HG03565 (cell line): ENCODE results near the gene COMMD1.
A peak's percentile ranks its signal among the peaks of the same experiment; 100 is the strongest.
"Not testable (repeated sequence)": the region's sequence is repeated elsewhere in the genome, so short reads cannot be mapped to it uniquely, and the experiment has no call there.

Experiments
- ATAC-seq: cut with Tn5 transposase; IDR thresholded peaks from one replicate; pipeline ENCODE4 v1.9.1; 2021; ENCODE audit warnings: mild to moderate bottlenecking, moderate library complexity; ENCODE audit not compliant: unreplicated experiment

Gene COMMD1

GRCh38 chr2:61905372-61906185 is at the start of gene COMMD1:
Gene COMMD1, plus strand, starts transcription at chr2:61905674. Its CDS starts 5 bp downstream, at chr2:61905679.
- ATAC-seq = peak; percentile 98

GRCh38 chr2:61857224-61857623 is 48.2 kb upstream of the COMMD1 start:
- no peak for ATAC-seq

GRCh38 chr2:61862085-61862484 is 43.4 kb upstream of the COMMD1 start:
- ATAC-seq = no peak

- not testable (repeated sequence) for ATAC-seq
Observed at GRCh38 chr2:61866482-61867089, 38.9 kb upstream of the COMMD1 start.

- ATAC-seq = no peak
Observed at GRCh38 chr2:61876400-61876799, 29.1 kb upstream of the COMMD1 start.

DNA sequence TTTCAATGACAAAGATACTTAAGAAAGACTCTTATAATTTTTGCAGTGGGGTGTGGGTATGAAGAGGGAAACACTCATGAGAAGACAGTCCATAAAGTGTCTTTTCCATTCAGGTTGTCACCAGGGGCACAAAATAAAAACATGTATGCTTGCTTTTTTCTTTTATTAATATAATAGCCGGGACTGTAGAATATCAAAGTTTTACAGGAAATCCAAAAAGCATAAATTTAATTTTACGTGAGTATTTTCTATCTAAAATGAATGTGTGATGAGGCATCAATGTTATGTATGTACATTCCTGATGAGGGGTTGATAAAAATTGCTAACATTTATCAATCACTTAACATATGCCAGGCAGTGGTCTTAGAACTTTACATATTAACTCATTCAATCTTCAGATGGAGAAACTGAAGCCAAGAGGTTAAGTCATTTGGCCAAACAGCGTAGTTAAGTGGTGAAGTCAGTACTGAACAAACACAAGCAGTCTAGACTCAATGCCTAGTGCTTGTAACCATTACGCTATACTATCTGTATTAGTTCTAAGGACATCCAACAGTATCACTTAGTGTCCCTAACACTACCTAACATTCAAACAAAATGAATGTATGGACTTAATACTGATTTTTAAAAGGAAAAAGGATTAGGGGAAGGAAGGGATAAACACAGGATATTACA is 27.8 kb upstream of the COMMD1 start:
- no peak for ATAC-seq

DNA sequence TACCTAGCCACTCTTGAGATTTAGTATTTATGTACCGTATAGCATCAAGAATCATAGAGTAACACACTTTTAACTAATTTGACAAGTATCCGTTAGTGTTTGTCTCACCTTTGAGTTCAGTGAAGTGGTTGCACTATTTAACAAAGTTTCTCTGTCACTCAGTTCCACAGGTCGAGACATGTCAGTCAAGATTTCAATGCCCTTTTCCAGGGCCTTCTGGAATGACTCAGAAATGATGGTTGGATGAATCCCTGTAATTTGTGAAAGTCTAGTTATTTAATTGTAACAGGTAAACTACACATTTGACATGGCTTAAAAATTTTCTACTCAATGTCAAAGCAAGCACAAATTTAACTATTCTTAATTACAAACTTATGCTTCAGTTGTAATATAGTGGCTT is 26.7 kb upstream of the COMMD1 start:
- no peak for ATAC-seq

- not testable (repeated sequence) for ATAC-seq
Observed at GRCh38 chr2:61879351-61879750, 26.1 kb upstream of the COMMD1 start.

- no peak for ATAC-seq
Observed at GRCh38 chr2:61882850-61883249, 22.6 kb upstream of the COMMD1 start.

DNA sequence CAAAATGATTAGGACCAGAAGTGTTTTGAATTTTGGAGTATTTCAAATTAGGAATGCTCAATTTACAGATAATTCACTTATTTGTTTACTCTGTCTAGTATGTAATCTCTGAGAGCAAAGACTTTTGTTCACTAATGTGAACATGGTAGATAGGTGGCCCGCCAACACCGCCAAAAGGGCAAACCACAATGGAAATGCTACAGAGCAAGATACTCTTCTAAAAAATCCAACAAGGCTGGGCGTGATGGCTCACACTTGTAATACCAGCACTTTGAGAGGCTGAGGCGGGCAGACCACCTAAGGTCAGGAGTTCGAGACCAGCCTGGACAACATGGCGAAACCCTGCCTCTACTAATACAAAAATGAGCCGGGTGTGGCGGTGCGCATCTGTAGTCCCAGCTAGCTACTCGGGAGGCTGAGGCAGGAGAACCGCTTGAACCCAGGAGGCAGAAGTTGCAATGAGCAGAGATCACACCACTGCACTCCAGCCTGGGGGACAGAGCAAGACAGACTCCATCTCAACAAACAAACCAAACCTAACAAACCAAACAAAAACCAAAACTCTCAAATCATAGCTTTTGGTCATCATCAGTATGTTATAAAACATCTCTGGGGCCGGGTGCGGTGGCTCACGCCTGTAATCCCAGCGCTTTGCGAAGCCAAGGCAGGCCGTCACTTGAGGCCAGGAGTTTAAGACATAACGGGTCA is 19.4 kb upstream of the COMMD1 start:
- no peak for ATAC-seq

- no peak for ATAC-seq
Observed at GRCh38 chr2:61887717-61888266, 17.7 kb upstream of the COMMD1 start.

- peak; percentile 75 for ATAC-seq
Observed at GRCh38 chr2:61888267-61889055, 17.0 kb upstream of the COMMD1 start, which contains the start of gene CCT4. Gene CCT4, minus strand, starts transcription at chr2:61888656. Its CDS starts 149 bp downstream, at chr2:61888507.

- ATAC-seq = no peak
Observed at GRCh38 chr2:61898810-61899209, 6.7 kb upstream of the COMMD1 start.

DNA sequence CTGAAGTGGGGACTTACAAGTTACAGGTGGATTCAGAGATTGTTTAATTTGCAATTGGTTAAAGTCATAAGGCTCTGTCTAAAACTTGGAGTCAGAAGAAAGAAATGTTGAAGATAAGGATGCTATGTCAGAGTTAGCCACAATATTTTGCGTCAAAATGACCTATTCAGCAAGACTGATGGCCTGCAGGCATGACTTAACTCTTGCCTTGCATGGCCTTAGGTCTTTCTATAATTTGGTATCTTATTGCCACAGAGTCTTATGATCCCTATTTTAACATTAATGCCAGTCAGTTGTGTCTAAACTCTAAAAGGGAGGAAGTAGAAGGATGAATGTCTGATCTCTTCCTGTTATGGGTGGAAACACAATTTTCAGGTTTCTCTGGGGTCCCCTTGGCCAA is 5.2 kb upstream of the COMMD1 start:
- no peak for ATAC-seq

DNA sequence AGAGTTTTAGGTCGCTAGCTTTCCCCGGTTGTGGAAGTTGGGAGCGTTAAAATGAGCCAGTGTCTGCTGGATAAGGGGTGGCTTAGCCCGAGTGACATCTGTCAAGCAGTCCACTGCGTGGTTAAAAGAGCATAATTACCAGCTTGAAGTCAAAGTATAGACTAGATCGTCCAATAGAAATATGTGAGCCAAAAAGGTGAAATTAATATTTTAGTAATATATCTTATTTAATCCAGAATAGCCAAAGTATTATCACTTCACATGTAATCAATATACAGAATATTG is 654 bp downstream of the COMMD1 start:
- ATAC-seq = no peak

GRCh38 chr2:61909116-61909515 is 3.6 kb downstream of the COMMD1 start:
- no peak for ATAC-seq

- ATAC-seq = no peak
Observed at GRCh38 chr2:61910603-61911002, 5.1 kb downstream of the COMMD1 start.

GRCh38 chr2:61911510-61911909 is 6.0 kb downstream of the COMMD1 start:
- ATAC-seq = no peak

GRCh38 chr2:61914794-61915193 is 9.3 kb downstream of the COMMD1 start:
- not testable (repeated sequence) for ATAC-seq

DNA sequence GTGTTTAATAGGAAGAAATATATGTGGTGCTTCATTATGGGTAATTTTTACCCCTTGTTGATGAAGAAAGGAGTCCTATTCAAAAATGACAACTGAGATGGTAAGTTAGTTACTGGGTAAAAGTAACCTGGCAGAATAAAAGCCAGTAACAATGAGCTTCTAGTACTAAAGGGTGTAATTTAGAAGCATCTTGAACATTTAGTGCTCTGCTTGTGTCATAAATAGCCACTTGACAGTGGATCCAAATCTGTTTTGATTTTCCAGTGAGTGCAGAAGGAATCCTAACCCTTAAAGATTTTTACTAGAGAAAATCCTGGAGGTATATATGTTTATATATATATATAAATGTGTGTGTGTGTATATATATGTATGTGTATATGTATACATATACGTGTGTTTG is 15.1 kb downstream of the COMMD1 start:
- ATAC-seq = no peak
